Subcutaneous abdominal adipose tissue (tissue), 5 donors: ENCODE data around the gene CNTN5.

ENCODE experiments used
- H3K27ac ChIP-seq: one replicate; pipeline ENCODE4 v1.7.0; 2013; ENCODE audit warnings: low read depth, mild to moderate bottlenecking, inconsistent platforms, low read length, moderate library complexity
- H3K27me3 ChIP-seq, 5 donors: one replicate each; pipeline ENCODE4 v1.7.0; 2013; ENCODE audit warnings: low read length in 5 of 5, inconsistent platforms in 1 of 5; ENCODE audit not compliant: control insufficient read depth in 5 of 5, insufficient read depth in 4 of 5
- H3K36me3 ChIP-seq, 5 donors: one replicate each; pipeline ENCODE4 v1.7.0; 2013; ENCODE audit warnings: low read length in 5 of 5; ENCODE audit not compliant: control insufficient read depth in 5 of 5, insufficient read depth in 5 of 5
- H3K4me1 ChIP-seq, 5 donors: one replicate each; pipeline ENCODE4 v1.7.0; 2013; ENCODE audit warnings: low read length in 5 of 5, mild to moderate bottlenecking in 3 of 5, moderate library complexity in 1 of 5; ENCODE audit not compliant: control insufficient read depth in 5 of 5, insufficient read depth in 5 of 5
- H3K4me3 ChIP-seq, 5 donors: one replicate each; pipeline ENCODE4 v1.7.0; 2013; ENCODE audit warnings: low read length in 5 of 5, low read depth in 1 of 5
- H3K9ac ChIP-seq, 5 donors: one replicate each; pipeline ENCODE4 v1.7.0; 2013; ENCODE audit warnings: low read length in 5 of 5, mild to moderate bottlenecking in 4 of 5, moderate library complexity in 3 of 5
- H3K9me3 ChIP-seq, 5 donors: one replicate each; pipeline ENCODE4 v1.7.0; 2013; ENCODE audit warnings: low read length in 5 of 5; ENCODE audit not compliant: control insufficient read depth in 5 of 5
- donor health status: healthy.
- donor health status: healthy.
- donor health status: healthy.
- donor health status: healthy.
- donor health status: healthy.

CNTN5 gene

GRCh38 chr11:100095809-100096208 lies 1075.1 kb downstream of the CNTN5 start:
- H3K27me3 ChIP-seq = no peaks in the 10 kb centered on the region
- H3K36me3 ChIP-seq = no peaks in the 10 kb centered on the region

GRCh38 chr11:100098560-100098959 lies 1077.8 kb downstream of the CNTN5 start:
- no peak overlapping the region for H3K4me3 ChIP-seq
- no peaks in the 10 kb centered on the region for H3K4me1 ChIP-seq
- H3K9ac ChIP-seq = no peak overlapping the region
- no peak overlapping the region for H3K27ac ChIP-seq
- H3K36me3 ChIP-seq = no peaks in the 10 kb centered on the region
- H3K27me3 ChIP-seq = no peaks in the 10 kb centered on the region
- H3K9me3 ChIP-seq = peaks cover 0 to 3% (median 0%) of the 10 kb centered on the region in 5 donors

More at GRCh38 chr11:100095809-100096208, 1075.1 kb downstream of the CNTN5 start:
- Histone ChIP-seq H3K4me1 (no peaks in the 10 kb centered on the region), H3K27ac (no peak overlapping the region), H3K4me3 (no peak overlapping the region), H3K9ac (no peak overlapping the region), H3K9me3 (no peaks in the 10 kb centered on the region)

- no peaks in the 10 kb centered on the region for H3K4me1 ChIP-seq
- peaks cover 0 to 3% (median 2%) of the 10 kb centered on the region in 5 donors for H3K9me3 ChIP-seq
- no peak overlapping the region for H3K9ac ChIP-seq
- H3K27ac ChIP-seq = no peak overlapping the region
- H3K27me3 ChIP-seq = no peaks in the 10 kb centered on the region
- H3K4me3 ChIP-seq = no peak overlapping the region
- H3K36me3 ChIP-seq = no peaks in the 10 kb centered on the region
Observed at GRCh38 chr11:100105255-100105981, 1084.7 kb downstream of the CNTN5 start.

- H3K27ac ChIP-seq = no peak overlapping the region
- no peak overlapping the region for H3K4me3 ChIP-seq
- H3K4me1 ChIP-seq = no peaks in the 10 kb centered on the region
- H3K9ac ChIP-seq = no peak overlapping the region
- H3K9me3 ChIP-seq = peaks cover 0 to 3% (median 2%) of the 10 kb centered on the region in 5 donors
- no peaks in the 10 kb centered on the region for H3K27me3 ChIP-seq
- no peaks in the 10 kb centered on the region for H3K36me3 ChIP-seq
Observed at GRCh38 chr11:100105982-100106358, 1085.2 kb downstream of the CNTN5 start.

- Histone ChIP-seq H3K9ac (no peak overlapping the region), H3K4me3 (no peak overlapping the region), H3K4me1 (no peaks in the 10 kb centered on the region), H3K9me3 (peaks cover 0 to 3% (median 0%) of the 10 kb centered on the region in 5 donors), H3K36me3 (no peaks in the 10 kb centered on the region), H3K27ac (no peak overlapping the region), H3K27me3 (no peaks in the 10 kb centered on the region)
Observed at GRCh38 chr11:100119176-100119575, 1098.4 kb downstream of the CNTN5 start.

GRCh38 chr11:100133114-100133513 lies 1112.4 kb downstream of the CNTN5 start:
- H3K36me3 ChIP-seq = no peaks in the 10 kb centered on the region
- no peak overlapping the region for H3K27ac ChIP-seq
- H3K4me1 ChIP-seq = no peaks in the 10 kb centered on the region
- H3K4me3 ChIP-seq = no peak overlapping the region
- H3K27me3 ChIP-seq = no peaks in the 10 kb centered on the region
- no peaks in the 10 kb centered on the region for H3K9me3 ChIP-seq
- no peak overlapping the region for H3K9ac ChIP-seq

- no peak overlapping the region for H3K27ac ChIP-seq
- no peaks in the 10 kb centered on the region for H3K27me3 ChIP-seq
- H3K4me1 ChIP-seq = no peaks in the 10 kb centered on the region
- no peak overlapping the region for H3K4me3 ChIP-seq
- no peaks in the 10 kb centered on the region for H3K36me3 ChIP-seq
- no peaks in the 10 kb centered on the region for H3K9me3 ChIP-seq
- H3K9ac ChIP-seq = no peak overlapping the region
Observed at GRCh38 chr11:100141201-100141600, 1120.5 kb downstream of the CNTN5 start.

- Histone ChIP-seq H3K36me3 (no peaks in the 10 kb centered on the region), H3K4me3 (no peak overlapping the region), H3K4me1 (no peaks in the 10 kb centered on the region), H3K9me3 (peaks cover 0 to 5% (median 0%) of the 10 kb centered on the region in 5 donors), H3K27me3 (no peaks in the 10 kb centered on the region), H3K27ac (no peak overlapping the region), H3K9ac (no peak overlapping the region)
Observed at GRCh38 chr11:100151944-100152343, 1131.2 kb downstream of the CNTN5 start.

GRCh38 chr11:100152766-100153165 lies 1132.0 kb downstream of the CNTN5 start:
- Histone ChIP-seq H3K9me3 (peaks cover 0 to 5% (median 0%) of the 10 kb centered on the region in 5 donors), H3K27ac (no peak overlapping the region), H3K27me3 (no peaks in the 10 kb centered on the region), H3K36me3 (no peaks in the 10 kb centered on the region), H3K9ac (no peak overlapping the region), H3K4me3 (no peak overlapping the region), H3K4me1 (no peaks in the 10 kb centered on the region)

GRCh38 chr11:100163471-100163870 lies 1142.7 kb downstream of the CNTN5 start:
- Histone ChIP-seq H3K4me1 (no peaks in the 10 kb centered on the region), H3K27ac (no peak overlapping the region), H3K36me3 (no peaks in the 10 kb centered on the region), H3K27me3 (no peaks in the 10 kb centered on the region), H3K9ac (no peak overlapping the region), H3K9me3 (peaks cover 0 to 4% (median 0%) of the 10 kb centered on the region in 5 donors), H3K4me3 (no peak overlapping the region)
